ENCODE measurements around the gene CYP46A1.

DNA sequence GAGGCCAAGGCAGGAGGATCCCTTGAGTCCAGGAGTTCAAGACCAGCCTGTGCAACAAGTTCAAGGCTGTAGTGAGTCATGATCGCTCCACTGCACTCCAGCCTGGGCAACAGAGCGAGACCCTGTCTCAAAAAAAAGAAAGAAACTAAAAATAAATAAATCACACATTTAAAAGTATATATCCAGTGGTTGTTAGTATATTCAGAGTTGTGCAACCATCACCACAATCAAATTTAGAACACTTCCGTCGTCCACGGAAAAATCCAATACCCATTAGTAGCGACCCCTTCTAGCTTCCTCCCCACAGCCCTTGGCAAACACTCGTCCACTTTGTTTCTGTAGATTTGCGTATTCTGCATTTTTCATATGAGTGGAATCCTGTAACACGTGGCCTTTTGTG lies 64.4 kb downstream of the CYP46A1 start:
- TF ChIP-seq EZH2 (IDR thresholded peaks at IDR 0.05) = no peak
- no peak for TF ChIP-seq CTCF (IDR thresholded peaks at IDR 0.05)
- TF ChIP-seq EZH2phosphoT487 (IDR thresholded peaks at IDR 0.05) = no peak

Data from neural progenitor cell (in vitro differentiated cells).